Cerebellar nuclear complex (tissue), 1 donor: Measurements from ENCODE around the gene ZNF91.
"Not testable (repeated sequence)": the region's sequence is repeated elsewhere in the genome, so short reads cannot be mapped to it uniquely, and the experiment has no call there.

ENCODE experiments used
- DNase-seq, 2 experiments: peaks; one replicate each; lab custom pipeline; 2025; lab: John Stamatoyannopoulos, UW

The ZNF91 gene

DNA sequence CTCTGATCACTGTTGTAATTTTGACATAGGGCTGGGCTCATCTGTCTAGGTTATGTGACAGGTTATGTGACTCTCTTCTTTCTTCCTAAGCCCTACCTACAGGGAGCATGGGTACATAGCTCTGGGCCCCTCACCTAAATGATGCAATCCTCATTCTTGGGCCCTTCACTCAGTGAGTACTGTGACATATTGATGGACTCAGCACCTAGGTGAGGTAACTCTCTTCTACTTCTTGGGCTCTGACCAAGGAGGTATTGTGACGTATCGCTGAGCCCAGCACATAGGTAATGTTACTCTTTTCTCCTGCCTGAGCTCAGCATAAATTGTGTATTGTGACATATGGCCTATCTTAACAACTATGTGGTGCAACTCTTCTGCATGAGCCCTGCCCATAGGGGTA, 76.3 kb downstream of the ZNF91 start:
- DNase-seq: not testable (repeated sequence)

DNA sequence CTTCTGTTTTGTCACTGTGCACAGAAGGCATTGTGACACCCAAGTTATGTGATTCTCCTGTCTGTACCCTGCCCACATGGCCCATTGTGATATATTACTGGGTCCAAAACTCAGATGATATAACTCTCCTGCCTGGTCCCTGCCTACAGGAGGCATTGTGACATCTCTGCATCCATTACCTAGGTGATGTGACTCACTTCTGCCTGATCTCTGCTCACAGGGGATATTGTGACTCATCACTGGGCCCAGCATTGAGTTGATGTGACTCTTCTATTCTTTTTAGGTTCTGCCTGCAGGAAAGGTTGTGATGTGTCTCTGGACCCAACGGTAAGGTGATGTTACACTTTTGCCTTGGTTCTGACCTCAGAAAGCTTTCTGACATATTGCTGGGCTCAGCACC, 77.1 kb downstream of the ZNF91 start:
- no peak for DNase-seq

DNA sequence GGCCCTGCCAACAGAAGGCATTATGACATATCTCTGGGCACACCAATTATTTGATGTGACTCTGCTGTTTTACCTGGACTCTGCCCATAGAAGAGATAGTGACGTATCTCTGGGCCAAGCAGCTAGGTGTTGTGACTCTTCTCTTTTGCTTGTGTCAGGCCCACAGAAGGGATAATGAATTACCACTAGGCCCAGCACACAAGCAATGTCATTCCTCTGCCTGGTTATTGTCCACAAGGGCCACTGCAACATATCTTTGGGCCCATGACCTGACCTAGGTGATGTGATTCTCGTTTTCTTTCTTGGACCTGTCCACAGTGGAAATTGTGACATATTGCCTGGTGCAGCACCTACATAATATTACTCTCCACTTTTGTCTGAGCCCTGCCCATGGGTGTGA, 80.0 kb downstream of the ZNF91 start:
- no peak for DNase-seq

DNA sequence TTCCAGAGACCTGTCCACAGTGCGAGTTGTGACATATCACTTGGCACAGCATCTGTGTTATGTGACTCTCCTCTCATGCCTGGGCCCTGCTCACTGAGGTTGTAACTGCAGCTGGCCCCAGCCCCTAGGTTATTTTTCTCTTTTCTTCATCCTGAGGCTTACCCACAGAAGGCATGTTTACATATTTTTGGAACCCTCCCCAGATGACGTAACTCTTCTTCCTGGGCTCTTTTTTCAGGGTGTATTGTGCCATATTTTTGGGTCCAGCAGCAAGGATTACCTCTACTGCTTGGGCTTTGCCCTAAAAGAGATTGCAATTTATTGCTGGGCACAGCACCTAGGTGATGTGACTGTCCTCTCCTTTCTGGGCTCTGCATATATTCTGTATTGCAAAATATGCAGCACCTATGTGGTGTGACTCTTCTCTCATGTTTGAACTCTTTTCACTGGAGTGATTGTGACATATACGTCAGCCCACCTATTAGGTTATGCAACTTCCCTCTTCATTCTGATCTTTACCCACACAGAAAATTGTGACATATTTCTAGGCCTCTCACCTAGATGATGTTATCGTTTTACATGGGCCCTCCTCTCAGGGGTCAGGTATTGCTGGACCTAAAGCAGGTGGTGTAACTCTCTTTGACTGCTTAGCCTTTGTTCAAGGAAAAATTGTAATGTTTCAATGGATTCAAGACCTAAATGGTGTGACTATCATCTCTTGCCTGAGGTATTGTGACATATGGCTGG, 80.6 kb downstream of the ZNF91 start:
- no peak for DNase-seq

DNA sequence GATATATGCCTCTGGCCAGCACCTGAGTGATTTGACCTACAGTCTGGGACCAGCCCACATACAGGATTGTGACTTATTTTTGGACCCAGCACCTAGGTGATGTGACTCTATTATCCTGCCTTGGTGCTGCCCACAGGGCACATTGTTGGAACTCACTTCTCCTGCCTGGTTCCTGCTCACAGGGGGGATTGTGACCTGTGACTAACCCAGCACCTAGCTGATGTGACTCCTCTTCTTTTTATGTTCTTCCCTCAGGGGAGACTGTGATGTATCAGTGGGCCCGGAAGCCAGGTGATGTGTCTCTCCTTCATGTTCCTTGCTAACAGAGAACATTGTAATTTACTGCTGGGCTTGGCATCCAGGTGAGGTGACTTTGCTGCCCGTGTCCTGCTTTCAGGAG, 82.1 kb downstream of the ZNF91 start:
- DNase-seq: no peak

DNA sequence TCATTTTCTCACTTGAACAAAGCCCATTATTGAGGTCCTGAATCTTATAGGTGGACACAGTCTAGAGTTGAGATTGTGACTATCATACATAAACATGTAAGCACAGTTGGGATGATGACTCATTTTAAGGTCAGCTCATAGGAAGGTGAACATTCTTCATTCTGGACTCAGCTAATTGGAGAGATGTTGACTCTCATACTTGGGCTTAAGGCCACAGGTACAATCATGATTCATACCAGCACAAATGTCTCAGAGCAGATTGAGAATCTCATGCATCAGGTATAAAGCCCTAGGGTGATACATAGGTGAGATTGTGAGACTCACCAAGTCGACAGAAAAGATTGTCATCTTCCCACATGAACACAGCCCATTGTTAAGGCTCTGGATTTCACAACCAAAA, 82.8 kb downstream of the ZNF91 start:
- no peak for DNase-seq

DNA sequence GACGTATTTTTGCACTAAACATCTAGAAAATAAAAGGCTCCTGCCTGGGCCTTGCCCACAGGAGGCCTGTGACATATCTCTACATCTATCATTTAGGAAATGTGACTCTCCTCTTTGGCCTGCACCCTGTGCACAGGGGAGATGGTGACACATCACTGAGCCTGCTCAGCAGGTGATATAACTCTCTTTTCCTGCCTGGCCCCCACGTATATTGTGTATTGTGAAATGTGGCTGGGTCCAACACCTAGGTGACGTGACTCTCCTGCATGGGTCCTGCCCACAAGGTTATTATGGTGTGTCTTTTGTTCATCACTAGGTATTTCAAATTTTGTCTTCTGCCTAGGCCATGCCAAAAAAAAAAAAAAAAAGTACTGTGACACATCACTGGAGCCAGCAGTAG, 83.7 kb downstream of the ZNF91 start:
- DNase-seq: no peak

DNA sequence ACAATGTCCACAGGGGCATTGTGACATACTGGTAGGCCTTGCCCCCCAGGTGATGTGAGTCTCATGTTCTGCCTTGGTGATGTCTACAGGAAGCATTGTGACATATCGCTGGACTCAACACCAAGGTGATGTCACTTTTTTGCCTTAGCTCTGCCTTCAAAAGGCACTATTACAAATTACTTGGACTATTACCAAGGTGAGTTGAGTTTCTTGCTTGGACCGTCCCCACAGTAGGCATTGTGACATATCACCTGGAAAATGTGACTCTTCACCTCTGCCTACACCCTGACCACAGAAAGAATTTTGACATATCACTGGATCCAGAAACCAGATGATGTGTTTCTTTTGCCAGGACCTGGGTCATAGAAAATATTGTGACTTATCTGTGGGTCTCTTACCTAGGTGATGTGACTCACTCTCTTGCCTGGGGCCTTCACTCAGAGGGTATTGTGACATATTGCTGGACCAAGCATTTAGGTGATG, 84.5 kb downstream of the ZNF91 start:
- no peak for DNase-seq

DNA sequence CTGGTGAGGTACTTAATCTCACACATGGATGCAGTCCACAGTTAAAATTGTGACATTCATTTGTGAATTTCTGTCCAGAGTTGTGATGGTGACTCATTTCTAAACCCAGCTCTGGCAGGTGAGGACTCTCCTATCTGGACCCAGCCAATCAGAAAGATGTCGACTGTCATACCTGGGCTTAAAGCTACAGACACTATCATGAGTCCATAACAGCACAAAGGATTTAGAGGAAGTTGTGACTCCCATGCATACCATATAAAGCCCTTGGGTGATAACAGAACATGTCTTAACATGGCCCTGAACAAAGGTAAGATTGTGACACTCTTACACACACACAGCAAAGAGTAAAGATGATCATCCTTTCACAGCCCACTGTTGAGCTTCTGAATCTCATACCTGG, 85.3 kb downstream of the ZNF91 start:
- no peak for DNase-seq

DNA sequence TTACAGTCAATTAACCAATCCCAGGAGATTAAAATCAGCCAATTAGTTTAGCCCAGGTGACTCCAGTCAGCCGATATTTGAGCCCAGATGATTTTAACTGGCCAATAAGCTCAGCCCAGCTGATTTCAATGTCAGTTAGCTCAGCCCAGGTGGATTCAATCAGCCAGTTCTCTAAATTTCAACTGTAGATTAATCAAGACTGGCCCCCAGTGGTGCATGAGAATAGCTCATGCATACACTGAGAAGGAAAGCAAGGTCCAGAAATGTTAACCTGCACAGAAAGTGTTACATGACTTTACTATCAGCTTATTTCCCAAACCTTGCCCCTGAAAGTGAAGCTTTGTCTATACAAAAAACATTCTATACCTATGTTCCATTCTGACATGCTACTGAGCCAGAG, 89.7 kb downstream of the ZNF91 start:
- DNase-seq: no peak

DNA sequence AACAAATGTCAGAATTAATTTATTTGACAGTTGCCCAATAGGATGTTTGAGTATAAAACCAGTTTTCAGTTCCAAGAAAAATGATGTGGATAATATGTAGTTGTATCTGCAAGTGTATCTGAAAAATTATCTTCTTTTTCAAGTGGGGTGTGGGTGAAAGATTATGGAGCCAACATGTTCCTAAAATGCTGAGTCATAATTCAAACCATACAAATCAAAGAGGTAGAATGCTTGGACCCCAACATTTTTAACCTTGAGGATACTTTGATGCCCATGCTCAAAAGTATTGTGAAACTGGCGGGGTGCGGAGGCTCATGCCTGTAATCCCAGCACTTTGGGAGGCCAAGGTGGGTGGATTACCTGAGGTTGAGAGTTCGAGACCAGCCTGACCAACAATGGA, 91.0 kb downstream of the ZNF91 start:
- no peak for DNase-seq

DNA sequence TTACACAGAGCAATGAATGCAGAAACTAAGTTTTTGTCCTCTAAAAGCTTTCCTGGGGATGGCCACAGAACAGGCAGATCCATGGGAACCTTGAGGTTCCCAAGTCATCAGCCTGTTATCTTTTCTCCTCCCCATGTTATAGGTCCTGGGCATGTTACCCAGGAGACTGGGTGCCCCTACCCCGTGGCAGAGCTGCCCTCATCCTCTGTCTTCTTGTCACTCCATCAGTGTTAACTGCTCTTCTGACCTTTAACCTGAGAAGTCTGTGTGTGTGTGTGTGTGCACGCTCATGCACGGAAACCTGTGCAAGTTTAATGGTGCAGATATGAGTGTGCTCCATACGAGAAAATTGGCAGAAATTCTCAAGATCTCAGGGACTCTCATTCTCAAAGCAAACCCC, 101.1 kb downstream of the ZNF91 start:
- no peak for DNase-seq

DNA sequence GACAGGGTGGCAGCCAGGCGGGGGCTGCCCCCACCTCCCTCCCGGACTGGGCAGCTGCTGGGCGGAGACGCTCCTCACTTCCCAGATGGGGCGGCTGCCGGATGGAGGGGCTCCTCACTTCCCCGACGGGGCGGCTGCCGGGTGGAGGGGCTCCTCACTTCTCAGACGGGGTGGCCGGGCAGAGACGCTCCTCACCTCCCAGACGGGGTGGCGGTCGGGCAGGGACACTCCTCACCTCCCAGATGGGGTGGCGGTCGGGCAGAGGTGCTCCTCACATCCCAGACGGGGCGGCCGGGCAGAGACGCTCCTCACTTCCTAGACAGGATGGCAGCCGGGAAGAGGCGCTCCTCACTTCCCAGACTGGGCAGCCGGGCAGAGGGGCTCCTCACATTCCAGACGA, 105.3 kb downstream of the ZNF91 start:
- DNase-seq: not testable (repeated sequence)
